ENCODE results near the gene ZNF425. TPM values are rescaled to one million over a fixed set of nuclear protein-coding genes. Genes with fewer than 3 reads are reported as not detected.
A peak's percentile ranks its signal among the peaks of the same experiment; 100 is the strongest.
"Not testable (repeated sequence)": the region's sequence is repeated elsewhere in the genome, so short reads cannot be mapped to it uniquely, and the experiment has no call there.

The ZNF425 gene
- polyA plus RNA-seq, 3 donors = 0.56 to 1.3 (median 0.79) TPM

- no peak overlapping the region for H3K27ac ChIP-seq (ENCODE audit: low read depth, low read length)
- WGBS, 3 donors = 52 to 86% (median 53%) methylated on average over 3 of the region's 3 CpGs
Measured at GRCh38 chr7:149140831-149141230, 14.7 kb upstream of the ZNF425 start.

- H3K27ac ChIP-seq (ENCODE audit: low read depth, low read length) = no peak overlapping the region
- WGBS, 3 donors = 94 to 97% (median 95%) methylated on average over 9 of the region's 9 CpGs
Measured at GRCh38 chr7:149136118-149136517, 10.0 kb upstream of the ZNF425 start.

- no peak overlapping the region for H3K27ac ChIP-seq (ENCODE audit: low read depth, low read length)
- WGBS, 3 donors = 93 to 96% (median 94%) methylated on average over 2 of the region's 2 CpGs
Measured at GRCh38 chr7:149133028-149133710, 7.0 kb upstream of the ZNF425 start.

GRCh38 chr7:149130572-149131198 lies 4.6 kb upstream of the ZNF425 start:
- WGBS, 3 donors = 85 to 95% (median 90%) methylated on average over 5 of the region's 5 CpGs
- H3K27ac ChIP-seq (ENCODE audit: low read depth, low read length) = no peak overlapping the region

- H3K27ac ChIP-seq (ENCODE audit: low read depth, low read length) = peak overlapping the region; percentile 43
- WGBS, 3 donors = 0 to 1% (median 1%) methylated on average over 40 to 48 of the region's 48 CpGs
Measured at GRCh38 chr7:149126662-149127266, 640 bp upstream of the ZNF425 start.

GRCh38 chr7:149125189-149125862 lies 798 bp downstream of the ZNF425 start:
- H3K27ac ChIP-seq (ENCODE audit: low read depth, low read length) = no peak overlapping the region
- WGBS, 3 donors = 3 to 6% (median 4%) methylated on average over 21 of the region's 21 CpGs

GRCh38 chr7:149109969-149110368 lies 16.2 kb downstream of the ZNF425 start:
- 84 to 93% (median 90%) methylated on average over 11 to 12 of the region's 12 CpGs for WGBS, 3 donors
- no peak overlapping the region for H3K27ac ChIP-seq (ENCODE audit: low read depth, low read length)

- 96 to 98% (median 97%) methylated on average over 25 of the region's 25 CpGs for WGBS, 3 donors
Measured at GRCh38 chr7:149104749-149105148, 21.4 kb downstream of the ZNF425 start.

GRCh38 chr7:149104214-149104613 lies 21.9 kb downstream of the ZNF425 start:
- no peak overlapping the region for H3K27ac ChIP-seq (ENCODE audit: low read depth, low read length)
- 96 to 98% (median 97%) methylated on average over 35 of the region's 35 CpGs for WGBS, 3 donors

More at GRCh38 chr7:149104749-149105148, 21.4 kb downstream of the ZNF425 start:
- no peak overlapping the region for H3K27ac ChIP-seq (ENCODE audit: low read depth, low read length)

- WGBS, 3 donors = 91 to 97% (median 94%) methylated on average over 9 of the region's 9 CpGs
- H3K27ac ChIP-seq (ENCODE audit: low read depth, low read length) = no peak overlapping the region
Measured at GRCh38 chr7:149103424-149103823, 22.7 kb downstream of the ZNF425 start.

- H3K27ac ChIP-seq (ENCODE audit: low read depth, low read length) = no peak overlapping the region
- WGBS, 3 donors = 74 to 78% (median 76%) methylated on average over 1 of the region's 1 CpG
Measured at GRCh38 chr7:149102666-149103065, 23.5 kb downstream of the ZNF425 start.

- 94 to 98% (median 98%) methylated on average over 2 of the region's 2 CpGs for WGBS, 3 donors
- H3K27ac ChIP-seq (ENCODE audit: low read depth, low read length) = no peak overlapping the region
Measured at GRCh38 chr7:149100821-149101220, 25.3 kb downstream of the ZNF425 start.

- WGBS, 3 donors = 79 to 91% (median 91%) methylated on average over 6 of the region's 6 CpGs
Measured at GRCh38 chr7:149099058-149099457, 27.1 kb downstream of the ZNF425 start.

GRCh38 chr7:149097088-149097487 lies 29.0 kb downstream of the ZNF425 start:
- H3K27ac ChIP-seq (ENCODE audit: low read depth, low read length) = no peak overlapping the region
- 68 to 78% (median 73%) methylated on average over 4 of the region's 4 CpGs for WGBS, 3 donors

More at GRCh38 chr7:149099058-149099457, 27.1 kb downstream of the ZNF425 start:
- no peak overlapping the region for H3K27ac ChIP-seq (ENCODE audit: low read depth, low read length)

- 51 to 63% (median 54%) methylated on average over 4 of the region's 4 CpGs for WGBS, 3 donors
- H3K27ac ChIP-seq (ENCODE audit: low read depth, low read length) = no peak overlapping the region
Measured at GRCh38 chr7:149093228-149093627, 32.9 kb downstream of the ZNF425 start.

- not testable (repeated sequence) for H3K27ac ChIP-seq (ENCODE audit: low read depth, low read length)
- WGBS, 3 donors = 98 to 99% (median 98%) methylated on average over 20 of the region's 20 CpGs
Measured at GRCh38 chr7:149092244-149092643, 33.9 kb downstream of the ZNF425 start.

GRCh38 chr7:149090397-149091195 lies 35.5 kb downstream of the ZNF425 start, which contains the start of gene ZNF786:
Gene ZNF786, minus strand, starts transcription at chr7:149090718. Its CDS starts 78 bp downstream, at chr7:149090640.
- 0% methylated on average over 66 to 77 of the region's 77 CpGs for WGBS, 3 donors
- peak within 1 kb of the TSS; percentile 49 for H3K27ac ChIP-seq (ENCODE audit: low read depth, low read length)

GRCh38 chr7:149087376-149087775 lies 38.7 kb downstream of the ZNF425 start:
- no peak overlapping the region for H3K27ac ChIP-seq (ENCODE audit: low read depth, low read length)
- WGBS, 3 donors = 93 to 96% (median 94%) methylated on average over 6 of the region's 6 CpGs
